ENCODE results near the gene FOXD1.
"Not testable (repeated sequence)": the region's sequence is repeated elsewhere in the genome, so short reads cannot be mapped to it uniquely, and the experiment has no call there.

FOXD1 gene

GRCh38 chr5:73464016-73464745, 15.6 kb upstream of the FOXD1 start:
- CTCF ChIA-PET = interaction anchor here (1.0 kb wide), 1 partner anchor 13 kb away, joined by 3 read pairs; no protein-coding TSS in a partner anchor

GRCh38 chr5:73460133-73460532, 11.6 kb upstream of the FOXD1 start:
- CTCF ChIA-PET = no interaction called here
- no peak for DNase-seq (ENCODE audit: extremely low spot score)
- POLR2A ChIA-PET = no interaction called here
- TF ChIP-seq TARDBP (IDR thresholded peaks at IDR 0.05) (no peak), HDGF (IDR thresholded peaks at IDR 0.05; ENCODE audit: borderline replicate concordance) (no peak), SP1 (IDR thresholded peaks at IDR 0.05) (no peak), ZNF384 (IDR thresholded peaks at IDR 0.05) (no peak), NFRKB (IDR thresholded peaks at IDR 0.05) (no peak), ELF4 (IDR thresholded peaks at IDR 0.05) (no peak), BHLHE40 (IDR thresholded peaks at IDR 0.05; ENCODE audit: borderline replicate concordance) (no peak), PKNOX1 (IDR thresholded peaks at IDR 0.05) (no peak), SUZ12 (IDR thresholded peaks at IDR 0.05) (no peak), FOXK2 (IDR thresholded peaks at IDR 0.05) (no peak), CTBP1 (IDR thresholded peaks at IDR 0.05; ENCODE audit: borderline replicate concordance) (no peak), LEF1 (IDR thresholded peaks at IDR 0.05; ENCODE audit: borderline replicate concordance) (no peak), ARNT (IDR thresholded peaks at IDR 0.05) (no peak), FOXM1 (IDR thresholded peaks at IDR 0.05; ENCODE audit: borderline replicate concordance) (no peak)

More at GRCh38 chr5:73464016-73464745, 15.6 kb upstream of the FOXD1 start:
- TF ChIP-seq ZNF384 (IDR thresholded peaks at IDR 0.05) = no peak
- TF ChIP-seq FOXK2 (IDR thresholded peaks at IDR 0.05) = no peak
- TF ChIP-seq L3MBTL2 (conservative IDR thresholded peaks at IDR 0.05) = no peak
- no peak for TF ChIP-seq ARNT (IDR thresholded peaks at IDR 0.05)
- TF ChIP-seq NFRKB (IDR thresholded peaks at IDR 0.05) = no peak
- no peak for TF ChIP-seq FOXA1 (IDR thresholded peaks at IDR 0.05)
- TF ChIP-seq SUZ12 (IDR thresholded peaks at IDR 0.05) = no peak
- no peak for TF ChIP-seq CTBP1 (IDR thresholded peaks at IDR 0.05; ENCODE audit: borderline replicate concordance)
- no peak for TF ChIP-seq ELF4 (IDR thresholded peaks at IDR 0.05)
- POLR2A ChIA-PET = interaction anchor here (1.7 kb wide), 1 partner anchor 16 kb away, joined by 8 read pairs; the partner anchor contains the start of gene FOXD1
- no peak for DNase-seq (ENCODE audit: extremely low spot score)

- ChIA-PET POLR2A (no interaction called here), CTCF (interaction anchor here (0.7 to 0.8 kb wide), 2 partner anchors 8 to 88 kb away, joined by 3 read pairs; no protein-coding TSS in a partner anchor)
- no peak for DNase-seq (ENCODE audit: extremely low spot score)
- TF ChIP-seq NFRKB (IDR thresholded peaks at IDR 0.05) (no peak), FOXK2 (IDR thresholded peaks at IDR 0.05) (no peak), CTBP1 (IDR thresholded peaks at IDR 0.05; ENCODE audit: borderline replicate concordance) (no peak), TARDBP (IDR thresholded peaks at IDR 0.05) (no peak), ELF4 (IDR thresholded peaks at IDR 0.05) (no peak), SP1 (IDR thresholded peaks at IDR 0.05) (no peak), ZNF384 (IDR thresholded peaks at IDR 0.05) (no peak), FOXA1 (IDR thresholded peaks at IDR 0.05) (no peak), BHLHE40 (IDR thresholded peaks at IDR 0.05; ENCODE audit: borderline replicate concordance) (no peak), FOXM1 (IDR thresholded peaks at IDR 0.05; ENCODE audit: borderline replicate concordance) (no peak), LEF1 (IDR thresholded peaks at IDR 0.05; ENCODE audit: borderline replicate concordance) (no peak), ARNT (IDR thresholded peaks at IDR 0.05) (no peak), SUZ12 (IDR thresholded peaks at IDR 0.05) (no peak), L3MBTL2 (conservative IDR thresholded peaks at IDR 0.05) (no peak), HDGF (IDR thresholded peaks at IDR 0.05; ENCODE audit: borderline replicate concordance) (no peak), PKNOX1 (IDR thresholded peaks at IDR 0.05) (no peak)
Observed at GRCh38 chr5:73459366-73459765, 10.8 kb upstream of the FOXD1 start.

- DNase-seq (ENCODE audit: extremely low spot score); CTCF ChIA-PET: not testable (repeated sequence)
Observed at GRCh38 chr5:73456462-73456861, 7.9 kb upstream of the FOXD1 start.

GRCh38 chr5:73454379-73455036, 5.9 kb upstream of the FOXD1 start:
- TF ChIP-seq ARNT (IDR thresholded peaks at IDR 0.05) (no peak), FOXK2 (IDR thresholded peaks at IDR 0.05) (no peak), ELF4 (IDR thresholded peaks at IDR 0.05) (no peak), HDGF (IDR thresholded peaks at IDR 0.05; ENCODE audit: borderline replicate concordance) (no peak), LEF1 (IDR thresholded peaks at IDR 0.05; ENCODE audit: borderline replicate concordance) (no peak), FOXM1 (IDR thresholded peaks at IDR 0.05; ENCODE audit: borderline replicate concordance) (no peak), NFRKB (IDR thresholded peaks at IDR 0.05) (no peak), L3MBTL2 (conservative IDR thresholded peaks at IDR 0.05) (no peak), FOXA1 (IDR thresholded peaks at IDR 0.05) (no peak)
- ChIA-PET POLR2A (interaction anchor here (1.3 kb wide), 1 partner anchor 44 kb away, joined by 8 read pairs; the partner anchor contains the start of gene BTF3), CTCF (interaction anchor here (0.6 to 1.6 kb wide), 9 partner anchors 9 to 251 kb away, joined by 3 to 6 read pairs (median 4); partner anchors contain the start of gene BTF3)
- peak; percentile 63 for DNase-seq (ENCODE audit: extremely low spot score)

More at GRCh38 chr5:73456462-73456861, 7.9 kb upstream of the FOXD1 start:
- POLR2A ChIA-PET = not testable (repeated sequence)

GRCh38 chr5:73452215-73452614, 3.6 kb upstream of the FOXD1 start:
- ChIA-PET POLR2A (no interaction called here), CTCF (no interaction called here)
- no peak for DNase-seq (ENCODE audit: extremely low spot score)
- no peak for TF ChIP-seq SP1 (IDR thresholded peaks at IDR 0.05)
- TF ChIP-seq FOXA1 (IDR thresholded peaks at IDR 0.05) = no peak
- TF ChIP-seq NFRKB (IDR thresholded peaks at IDR 0.05) = no peak
- TF ChIP-seq TARDBP (IDR thresholded peaks at IDR 0.05) = no peak
- TF ChIP-seq CTBP1 (IDR thresholded peaks at IDR 0.05; ENCODE audit: borderline replicate concordance) = no peak
- TF ChIP-seq SUZ12 (IDR thresholded peaks at IDR 0.05) = no peak
- TF ChIP-seq FOXM1 (IDR thresholded peaks at IDR 0.05; ENCODE audit: borderline replicate concordance) = no peak
- TF ChIP-seq BHLHE40 (IDR thresholded peaks at IDR 0.05; ENCODE audit: borderline replicate concordance) = no peak
- TF ChIP-seq ELF4 (IDR thresholded peaks at IDR 0.05) = no peak
- no peak for TF ChIP-seq ZNF384 (IDR thresholded peaks at IDR 0.05)
- no peak for TF ChIP-seq LEF1 (IDR thresholded peaks at IDR 0.05; ENCODE audit: borderline replicate concordance)

Measured in HEK293T (cell line).